Thoracic aorta (tissue), 2 donors: ENCODE measurements around the gene CERK. TPM values are rescaled to one million over a fixed set of nuclear protein-coding genes. Genes with fewer than 3 reads are reported as not detected.

ENCODE experiments used
- ATAC-seq: fragments of 150-250 bp; one replicate; pipeline ENCODE4 v1.8.0; 2017; ENCODE audit warnings: low read depth; ENCODE audit not compliant: insufficient number of reproducible peaks, low FRiP score
- DNase-seq: peaks from one replicate; pipeline ENCODE4 v3.0.0-alpha.2; 2020; ENCODE audit warnings: low spot score
- H3K27ac ChIP-seq, 2 donors: fragments of 200-600 bp; sonication (generic); 1 replicate in 1 of 2; 2 replicates in 1 of 2; pipeline ENCODE4 v1.5.1; 2016; ENCODE audit warnings: mild to moderate bottlenecking in 2 of 2, moderate library complexity in 2 of 2
- H3K27me3 ChIP-seq: fragments of 200-600 bp; sonication (generic); replicated peaks from 2 replicates; pipeline ENCODE4 v1.6.0; 2016; ENCODE audit warnings: mild to moderate bottlenecking; ENCODE audit not compliant: insufficient read depth
- H3K36me3 ChIP-seq: fragments of 200-600 bp; sonication (generic); one replicate; pipeline ENCODE4 v1.5.1; 2016
- H3K4me1 ChIP-seq, 2 donors: fragments of 200-600 bp; sonication (generic); 1 replicate in 1 of 2; 2 replicates in 1 of 2; pipeline versions ENCODE4 v1.5.1 to v1.6.0; 2016; ENCODE audit warnings: low read depth in 2 of 2, mild to moderate bottlenecking in 1 of 2; ENCODE audit not compliant: control insufficient read depth in 1 of 2
- H3K4me3 ChIP-seq: fragments of 200-600 bp; sonication (generic); 2 replicates; pipeline ENCODE4 v1.5.1; 2016; ENCODE audit warnings: mild to moderate bottlenecking
- H3K9me3 ChIP-seq: fragments of 200-600 bp; sonication (generic); 2 replicates; pipeline ENCODE4 v1.5.1; 2016
- total RNA-seq, 2 donors: library from RNA; depleted of rRNA; stranded (reverse); fragments of >200 nt; gene quantifications; one replicate each; pipeline versions ENCODE4 v1.1.0 to v1.2.3, GENCODE V29; 2016
- TF ChIP-seq, protein P1 (sequence below): fragments of 200-600 bp; sonication (generic); IDR thresholded peaks from one replicate; pipeline ENCODE4 v1.5.1; 2019; ENCODE audit warnings: antibody characterized with exemption

CERK gene
- total RNA-seq, 2 donors from 2014 or later = 65.5 to 72.8 TPM

DNA sequence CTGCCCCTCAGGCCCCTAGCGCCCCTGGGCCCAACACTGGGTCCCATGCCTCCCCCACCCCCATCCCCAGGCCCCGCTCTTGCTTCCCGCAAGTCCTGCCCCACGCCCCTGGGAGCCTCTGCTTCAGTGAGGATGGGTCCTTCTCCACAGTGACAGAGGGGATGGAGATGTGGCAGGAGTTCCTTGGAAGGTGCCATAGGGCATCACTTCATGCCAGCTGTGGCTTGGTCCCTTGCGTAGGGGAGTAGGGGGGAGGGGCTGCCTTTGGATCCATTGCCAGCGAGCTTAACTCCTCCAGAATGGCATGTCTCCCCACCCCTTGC lies 14.9 kb upstream of the CERK start:
- H3K9me3 ChIP-seq = no peaks in the 10 kb centered on the region
- ATAC-seq (no peak), DNase-seq (no peak)
- peaks cover 20 to 31% of the 10 kb centered on the region in 2 donors for H3K4me1 ChIP-seq
- no peak overlapping the region for H3K4me3 ChIP-seq
- H3K36me3 ChIP-seq = no peaks in the 10 kb centered on the region
- H3K27me3 ChIP-seq = no peaks in the 10 kb centered on the region
- peak overlapping the region; percentile 96 to 99 for H3K27ac ChIP-seq
- TF ChIP-seq, protein P1, sequence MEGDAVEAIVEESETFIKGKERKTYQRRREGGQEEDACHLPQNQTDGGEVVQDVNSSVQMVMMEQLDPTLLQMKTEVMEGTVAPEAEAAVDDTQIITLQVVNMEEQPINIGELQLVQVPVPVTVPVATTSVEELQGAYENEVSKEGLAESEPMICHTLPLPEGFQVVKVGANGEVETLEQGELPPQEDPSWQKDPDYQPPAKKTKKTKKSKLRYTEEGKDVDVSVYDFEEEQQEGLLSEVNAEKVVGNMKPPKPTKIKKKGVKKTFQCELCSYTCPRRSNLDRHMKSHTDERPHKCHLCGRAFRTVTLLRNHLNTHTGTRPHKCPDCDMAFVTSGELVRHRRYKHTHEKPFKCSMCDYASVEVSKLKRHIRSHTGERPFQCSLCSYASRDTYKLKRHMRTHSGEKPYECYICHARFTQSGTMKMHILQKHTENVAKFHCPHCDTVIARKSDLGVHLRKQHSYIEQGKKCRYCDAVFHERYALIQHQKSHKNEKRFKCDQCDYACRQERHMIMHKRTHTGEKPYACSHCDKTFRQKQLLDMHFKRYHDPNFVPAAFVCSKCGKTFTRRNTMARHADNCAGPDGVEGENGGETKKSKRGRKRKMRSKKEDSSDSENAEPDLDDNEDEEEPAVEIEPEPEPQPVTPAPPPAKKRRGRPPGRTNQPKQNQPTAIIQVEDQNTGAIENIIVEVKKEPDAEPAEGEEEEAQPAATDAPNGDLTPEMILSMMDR = no peak

GRCh38 chr22:46752286-46752987 lies 14.4 kb upstream of the CERK start:
- Histone ChIP-seq H3K4me3 (no peak overlapping the region), H3K36me3 (no peaks in the 10 kb centered on the region), H3K4me1 (peaks cover 20 to 31% of the 10 kb centered on the region in 2 donors), H3K27me3 (no peaks in the 10 kb centered on the region), H3K27ac (peak overlapping the region; percentile 96 to 99), H3K9me3 (no peaks in the 10 kb centered on the region)
- ATAC-seq (no peak), DNase-seq (no peak)
- TF ChIP-seq, protein P1 = no peak

DNA sequence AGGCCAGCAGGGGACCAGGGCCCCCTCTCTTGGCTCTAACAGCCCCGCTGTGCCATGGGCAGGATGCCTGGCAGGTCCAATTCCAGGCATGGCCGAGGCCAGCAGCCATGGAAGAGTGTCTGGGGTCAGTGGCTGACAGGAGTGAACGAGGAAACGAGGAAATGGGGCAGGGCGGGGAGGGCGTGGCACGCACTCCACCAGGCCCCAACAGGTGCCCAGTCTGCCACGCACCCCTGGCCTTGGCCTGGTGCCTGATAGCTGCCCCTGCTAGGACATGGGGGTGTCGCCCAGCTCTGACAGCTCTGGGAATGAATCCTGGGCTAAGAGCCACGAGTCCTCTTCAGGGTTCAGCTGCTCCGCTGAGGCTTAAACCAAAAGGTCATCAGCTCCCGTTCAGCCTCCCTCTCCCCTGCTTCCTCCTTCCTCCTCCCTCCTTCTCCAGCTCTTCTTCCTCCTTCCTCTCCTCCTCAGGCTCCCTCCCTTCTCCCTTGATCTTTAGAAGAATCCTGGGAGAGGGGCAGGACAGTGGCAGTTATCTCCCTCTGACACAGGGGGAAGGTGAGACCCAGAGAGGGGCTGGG lies 12.9 kb upstream of the CERK start:
- H3K4me3 ChIP-seq = no peak overlapping the region
- H3K27ac ChIP-seq = no peak overlapping the region
- H3K4me1 ChIP-seq = peaks cover 20 to 31% of the 10 kb centered on the region in 2 donors
- no peaks in the 10 kb centered on the region for H3K27me3 ChIP-seq
- no peaks in the 10 kb centered on the region for H3K9me3 ChIP-seq
- TF ChIP-seq, protein P1 = no peak
- no peaks in the 10 kb centered on the region for H3K36me3 ChIP-seq
- no peak for ATAC-seq
- no peak for DNase-seq

GRCh38 chr22:46750530-46750800 lies 12.4 kb upstream of the CERK start:
- H3K4me1 ChIP-seq = peaks cover 20 to 31% of the 10 kb centered on the region in 2 donors
- H3K27ac ChIP-seq = no peak overlapping the region
- TF ChIP-seq, protein P1 = no peak
- no peaks in the 10 kb centered on the region for H3K36me3 ChIP-seq
- DNase-seq (no peak), ATAC-seq (no peak)
- H3K4me3 ChIP-seq = no peak overlapping the region
- no peaks in the 10 kb centered on the region for H3K9me3 ChIP-seq
- H3K27me3 ChIP-seq = no peaks in the 10 kb centered on the region

GRCh38 chr22:46749682-46750529 lies 11.9 kb upstream of the CERK start:
- TF ChIP-seq, protein P1 = no peak
- no peaks in the 10 kb centered on the region for H3K36me3 ChIP-seq
- ATAC-seq (no peak), DNase-seq (no peak)
- H3K27ac ChIP-seq = no peak overlapping the region
- no peaks in the 10 kb centered on the region for H3K9me3 ChIP-seq
- no peak overlapping the region for H3K4me3 ChIP-seq
- peaks cover 18 to 27% of the 10 kb centered on the region in 2 donors for H3K4me1 ChIP-seq
- H3K27me3 ChIP-seq = no peaks in the 10 kb centered on the region
